B cell (primary cell): ENCODE data around the gene SPINDOC.

Experiments
- EZH2 ChIP-seq: IDR thresholded peaks from 2 replicates; pipeline ENCODE4 v1.6.1; 2012; ENCODE audit warnings: borderline replicate concordance, low read depth, mild to moderate bottlenecking, moderate library complexity, low read length; ENCODE audit not compliant: insufficient read depth, poor library complexity, severe bottlenecking
- TF ChIP-seq, protein P1 (sequence below): fragments of 200-600 bp; IDR thresholded peaks from one replicate; pipeline ENCODE4 v1.8.0; 2022; ENCODE audit warnings: antibody characterized with exemption, mild to moderate bottlenecking

DNA sequence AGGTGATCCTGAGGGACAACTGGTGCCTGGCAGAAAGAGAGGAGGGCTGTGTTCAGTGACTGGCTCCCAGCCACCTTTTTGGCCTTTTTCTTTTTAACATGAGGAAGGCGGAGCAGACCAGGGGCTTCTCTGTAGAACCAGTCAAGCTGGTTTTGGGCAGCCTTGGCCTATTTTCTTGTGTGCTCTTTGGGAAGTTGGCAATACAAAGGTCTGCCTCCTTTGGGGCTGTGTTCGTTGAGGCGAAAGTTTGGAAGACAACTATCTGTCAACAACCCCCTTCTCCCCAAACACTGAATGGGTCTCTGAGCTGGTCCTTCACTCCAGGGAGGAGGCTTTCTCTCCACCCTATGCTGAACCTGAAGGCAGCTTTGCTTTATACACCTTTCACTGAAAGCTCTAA is 34.1 kb downstream of the SPINDOC start:
- TF ChIP-seq, protein P1, sequence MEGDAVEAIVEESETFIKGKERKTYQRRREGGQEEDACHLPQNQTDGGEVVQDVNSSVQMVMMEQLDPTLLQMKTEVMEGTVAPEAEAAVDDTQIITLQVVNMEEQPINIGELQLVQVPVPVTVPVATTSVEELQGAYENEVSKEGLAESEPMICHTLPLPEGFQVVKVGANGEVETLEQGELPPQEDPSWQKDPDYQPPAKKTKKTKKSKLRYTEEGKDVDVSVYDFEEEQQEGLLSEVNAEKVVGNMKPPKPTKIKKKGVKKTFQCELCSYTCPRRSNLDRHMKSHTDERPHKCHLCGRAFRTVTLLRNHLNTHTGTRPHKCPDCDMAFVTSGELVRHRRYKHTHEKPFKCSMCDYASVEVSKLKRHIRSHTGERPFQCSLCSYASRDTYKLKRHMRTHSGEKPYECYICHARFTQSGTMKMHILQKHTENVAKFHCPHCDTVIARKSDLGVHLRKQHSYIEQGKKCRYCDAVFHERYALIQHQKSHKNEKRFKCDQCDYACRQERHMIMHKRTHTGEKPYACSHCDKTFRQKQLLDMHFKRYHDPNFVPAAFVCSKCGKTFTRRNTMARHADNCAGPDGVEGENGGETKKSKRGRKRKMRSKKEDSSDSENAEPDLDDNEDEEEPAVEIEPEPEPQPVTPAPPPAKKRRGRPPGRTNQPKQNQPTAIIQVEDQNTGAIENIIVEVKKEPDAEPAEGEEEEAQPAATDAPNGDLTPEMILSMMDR = no peak
- no peak for TF ChIP-seq EZH2
